Measurements from ENCODE around the gene ABCA7.

GRCh38 chr19:1055886-1056620 lies 16.1 kb downstream of the ABCA7 start:
- no peak for TF ChIP-seq EZH2 (optimal IDR thresholded peaks at IDR 0.05; ENCODE audit: low read depth, low read length)
- TF ChIP-seq CTCF (IDR thresholded peaks at IDR 0.05; ENCODE audit: low read length): no peak
